Stimulated activated CD8-positive, alpha-beta memory T cell treated with anti-CD3 and anti-CD28 coated beads, Interleukin-15, amount 100 ng/mL, for 1 hour (primary cell): ENCODE measurements around the gene CHST11.

Experiments
- DNase-seq: peaks from one replicate; pipeline ENCODE4 v3.0.0-alpha.2; 2020; ENCODE audit warnings: low read depth

The CHST11 gene

DNA sequence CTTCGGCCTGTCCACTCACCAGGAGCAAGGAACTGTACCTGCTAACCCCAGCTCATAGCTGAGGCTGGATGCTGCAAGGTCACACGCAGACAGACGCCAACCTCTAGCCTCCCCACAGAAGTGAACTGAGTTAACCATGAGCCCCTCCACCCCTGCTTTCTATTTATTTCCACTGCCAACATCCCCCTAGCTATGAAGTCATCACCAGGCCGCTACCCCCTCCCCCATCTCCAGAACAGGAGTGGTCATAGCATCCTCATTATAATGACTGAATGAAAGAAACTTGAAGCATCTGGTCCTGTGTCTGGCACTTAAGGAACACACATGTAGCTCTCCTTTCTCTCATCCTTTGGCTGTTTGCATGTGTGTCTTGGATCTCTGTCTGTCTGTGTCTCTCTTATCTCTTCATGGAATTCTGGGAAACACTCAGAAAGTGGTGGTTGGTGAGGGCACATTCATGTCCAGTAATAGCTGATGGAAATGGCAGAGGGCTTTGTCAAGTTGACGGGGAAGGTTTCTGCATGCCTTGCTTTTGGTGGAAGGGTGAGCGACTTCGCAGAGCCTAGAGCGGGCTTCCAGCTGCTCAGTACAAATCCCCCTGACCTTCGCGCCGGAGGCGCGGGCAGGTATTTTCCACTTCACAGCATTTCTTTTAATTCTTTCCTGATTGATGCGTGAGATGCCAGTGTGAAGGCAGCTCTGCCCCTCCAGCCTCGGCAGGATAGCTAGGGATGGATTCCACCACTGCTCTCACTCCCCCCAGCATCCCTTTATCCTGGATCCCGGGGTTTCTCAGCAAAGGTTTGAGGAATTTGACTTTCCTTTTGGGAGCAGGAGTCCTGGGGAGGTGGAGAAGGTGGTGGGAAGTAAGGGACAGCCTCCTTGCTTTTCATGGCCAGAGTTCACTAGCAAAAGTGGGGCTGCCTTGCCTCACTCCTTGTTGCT is 198.2 kb downstream of the CHST11 start:
- no peak for DNase-seq

DNA sequence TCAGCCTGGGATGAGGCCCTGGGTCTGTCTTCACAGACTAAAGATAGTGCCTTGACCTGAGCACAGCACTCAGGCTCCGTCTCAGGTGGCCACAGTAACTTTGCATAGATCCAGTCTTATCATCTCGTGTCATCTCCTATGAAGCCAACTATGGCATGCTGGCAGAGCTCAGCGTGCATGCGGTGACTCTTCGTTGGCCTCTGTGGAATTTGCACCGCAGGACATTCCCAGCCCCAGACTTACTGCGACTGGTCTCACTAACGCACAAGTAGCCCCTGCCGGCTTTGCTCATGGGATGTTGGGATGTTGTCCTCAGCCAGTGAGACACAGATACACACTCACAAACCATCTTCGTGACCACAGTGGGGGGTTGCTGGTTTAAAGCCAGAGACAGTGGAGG is 199.6 kb downstream of the CHST11 start:
- DNase-seq, result no peak

DNA sequence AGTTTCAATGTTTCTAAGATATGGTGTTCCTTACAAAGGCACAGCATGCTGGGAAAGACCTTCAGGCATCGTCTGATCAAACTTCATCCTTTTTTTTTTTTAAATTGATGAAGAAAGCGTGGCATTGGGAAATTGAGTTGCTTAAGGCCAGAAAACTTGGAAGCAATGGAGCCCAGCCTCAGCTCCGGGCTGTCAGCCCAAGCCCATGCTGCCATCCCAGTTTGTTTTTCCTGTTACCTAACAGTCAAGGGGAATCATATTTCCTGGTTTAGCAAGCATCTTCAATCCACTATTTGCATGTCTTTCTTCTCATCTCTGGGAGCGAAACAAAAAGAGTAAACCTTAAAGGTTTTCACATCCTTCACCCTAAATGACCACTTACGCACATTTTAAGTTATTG is 200.2 kb downstream of the CHST11 start:
- DNase-seq, result no peak

DNA sequence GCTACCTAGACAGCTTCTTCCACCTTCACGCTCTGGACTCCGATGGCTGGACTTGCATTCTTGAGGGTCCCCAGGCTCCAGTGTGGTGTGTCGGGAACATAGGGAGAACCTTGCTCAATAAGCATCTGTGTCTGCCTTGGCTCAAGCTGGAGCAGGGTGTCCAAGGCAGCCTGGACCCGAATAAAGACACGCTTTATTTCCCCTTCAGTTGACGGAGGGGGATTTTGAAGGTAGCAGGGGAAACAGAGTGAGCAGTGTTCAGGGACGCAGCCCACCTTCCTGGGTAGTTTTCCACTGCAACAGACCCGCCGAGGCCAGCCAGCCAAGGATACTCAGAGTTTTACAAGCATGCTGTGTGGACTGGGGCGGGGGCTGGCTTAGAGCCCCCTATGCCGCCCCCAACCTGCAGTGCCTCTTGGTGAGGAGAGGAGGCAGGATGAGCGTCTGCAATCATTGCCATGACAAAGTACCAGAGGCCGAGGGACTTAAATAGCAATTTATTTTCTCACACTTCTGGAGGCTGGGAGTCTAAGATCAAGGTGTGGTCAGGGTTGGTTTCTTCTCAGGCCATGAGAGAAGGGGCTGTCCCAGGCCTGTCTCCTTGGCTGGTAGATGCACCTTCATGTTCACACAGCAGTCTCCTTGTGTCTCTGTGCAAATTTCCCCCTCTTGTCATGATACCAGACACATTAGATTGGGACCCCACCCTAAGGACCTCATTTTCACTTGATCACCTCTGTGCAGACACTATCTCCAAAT is 201.2 kb downstream of the CHST11 start:
- no peak for DNase-seq

DNA sequence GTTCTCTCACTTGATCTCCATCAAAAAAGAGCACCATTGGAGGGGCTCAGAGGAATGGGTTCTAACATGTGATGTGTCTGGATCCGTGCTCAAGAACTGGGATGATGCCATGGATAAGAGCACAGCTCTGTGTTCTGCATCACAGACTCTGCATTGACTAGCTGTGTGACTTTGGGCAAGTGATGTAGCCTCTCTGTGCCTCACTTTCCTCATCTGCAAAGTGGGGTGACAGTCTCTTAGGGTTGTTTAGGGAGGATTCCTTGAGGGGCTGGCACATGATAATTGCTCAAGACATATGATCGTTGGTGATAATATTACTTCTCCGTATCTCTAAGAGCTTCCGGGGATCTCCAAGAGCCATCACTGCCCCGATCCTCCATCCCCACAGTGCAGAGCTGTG is 202.3 kb downstream of the CHST11 start:
- no peak for DNase-seq

DNA sequence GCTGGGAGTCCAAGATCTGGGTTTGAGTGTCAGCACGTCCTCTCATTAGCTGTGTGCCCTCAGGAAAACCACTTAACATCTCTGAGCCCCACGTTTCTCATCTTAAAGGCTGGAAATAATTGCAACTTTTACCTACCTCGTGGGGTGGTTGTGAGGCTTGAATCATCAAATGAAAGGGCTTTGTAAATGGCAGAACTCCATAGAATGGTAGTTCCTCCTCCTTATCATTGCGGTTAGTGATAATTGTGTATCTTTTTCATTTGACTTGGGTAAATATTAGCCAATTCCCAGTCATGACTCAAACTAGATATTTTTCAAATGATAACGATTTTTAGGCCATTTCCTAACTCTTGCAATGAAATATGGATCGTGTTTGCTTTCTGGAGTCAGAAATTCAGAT is 205.5 kb downstream of the CHST11 start:
- no peak for DNase-seq

DNA sequence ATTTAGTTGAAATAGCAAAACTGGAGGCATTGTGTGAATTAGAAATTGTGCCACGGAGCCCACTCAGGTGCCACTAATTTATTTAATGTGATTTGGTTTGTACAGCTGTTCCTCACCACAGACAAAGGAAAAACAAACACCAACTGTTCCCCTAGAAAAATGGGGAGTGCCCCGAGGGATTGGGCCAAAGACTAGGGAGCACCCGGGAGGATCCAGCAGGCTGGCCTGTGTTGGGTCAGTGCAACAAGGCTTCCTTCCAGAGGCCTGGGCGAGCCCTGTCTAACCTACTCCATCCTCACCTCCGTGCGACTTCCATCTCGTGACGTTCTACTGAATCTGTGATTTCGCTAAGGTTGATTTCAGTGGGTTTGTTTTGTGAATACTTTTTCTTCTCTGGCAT is 206.2 kb downstream of the CHST11 start:
- no peak for DNase-seq

DNA sequence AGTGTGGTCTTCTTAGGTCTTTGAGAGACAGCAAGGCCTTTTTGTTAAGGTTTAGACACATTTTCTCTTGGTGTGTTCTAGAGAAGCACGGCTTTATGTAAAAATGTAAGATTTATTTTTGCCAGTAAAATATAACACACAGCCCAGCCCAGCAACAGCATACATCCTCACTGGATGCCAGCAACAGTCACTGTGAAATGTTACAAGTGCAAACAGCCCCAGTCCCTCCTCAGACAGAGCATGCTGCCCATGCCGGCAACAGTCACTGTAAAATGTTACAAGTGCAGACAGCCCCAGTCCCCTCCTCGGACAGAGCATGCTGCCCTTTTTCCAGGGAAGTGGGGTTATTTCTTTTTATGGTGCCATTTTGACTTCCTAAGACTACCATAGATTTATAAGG is 207.6 kb downstream of the CHST11 start:
- no peak for DNase-seq

DNA sequence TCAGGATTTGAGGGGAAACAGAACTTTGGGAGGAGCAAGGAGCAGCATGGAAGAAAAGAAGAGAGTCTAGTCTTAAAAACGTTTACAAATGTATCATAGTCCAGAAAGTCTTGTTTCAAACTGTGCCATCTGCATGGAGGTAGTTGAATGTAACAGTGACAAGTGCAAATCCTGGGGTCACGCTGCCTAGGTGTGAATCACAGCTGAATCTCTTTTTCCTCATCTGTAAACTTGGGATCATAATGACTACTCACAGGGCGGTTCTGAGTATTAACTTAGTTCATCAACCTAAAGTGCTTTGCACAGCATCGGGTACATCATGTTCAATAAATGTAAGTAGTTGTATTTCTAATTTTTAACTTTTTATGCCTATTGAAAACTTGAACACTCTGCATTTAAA is 208.5 kb downstream of the CHST11 start:
- DNase-seq, result no peak

DNA sequence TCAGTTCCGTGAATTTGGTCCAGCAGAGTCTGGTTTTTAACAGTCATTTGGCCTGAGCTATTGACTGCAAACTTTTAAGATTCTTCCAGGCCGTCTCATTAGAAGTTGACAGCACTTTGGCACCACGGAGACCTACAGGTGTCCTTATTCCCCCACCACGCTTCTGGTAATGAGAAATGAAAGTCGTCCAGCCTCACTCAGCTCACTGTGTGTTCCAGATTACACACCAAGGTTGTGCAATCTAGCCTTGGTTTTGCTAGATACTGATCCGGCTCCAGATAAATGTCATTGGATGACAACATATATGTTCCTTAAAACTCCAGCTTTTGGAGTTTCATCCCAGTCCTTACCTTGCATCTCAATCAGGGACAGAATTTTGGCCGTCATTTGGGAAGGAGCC is 210.4 kb downstream of the CHST11 start:
- DNase-seq, result no peak

DNA sequence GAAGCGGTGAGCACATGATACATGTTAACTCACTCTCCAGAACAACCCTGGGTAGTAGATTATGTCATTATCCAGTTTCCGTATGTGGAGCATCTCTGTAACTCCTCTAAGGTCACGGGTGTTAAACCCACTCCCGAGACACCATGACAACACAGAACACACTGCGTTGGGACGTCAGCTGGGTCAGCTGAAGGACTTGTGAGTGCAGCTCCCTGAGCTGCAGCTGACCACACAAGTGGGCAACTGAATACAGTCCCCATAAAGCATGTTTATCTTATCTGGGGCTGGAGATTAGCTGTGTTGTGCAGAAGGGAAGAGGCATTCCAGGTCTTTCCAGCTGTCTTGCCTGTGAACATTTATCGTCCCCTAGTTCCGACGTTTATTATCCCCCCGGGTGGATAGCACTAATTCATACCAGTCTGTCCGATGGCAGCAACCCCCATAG is 211.5 kb downstream of the CHST11 start:
- no peak for DNase-seq

DNA sequence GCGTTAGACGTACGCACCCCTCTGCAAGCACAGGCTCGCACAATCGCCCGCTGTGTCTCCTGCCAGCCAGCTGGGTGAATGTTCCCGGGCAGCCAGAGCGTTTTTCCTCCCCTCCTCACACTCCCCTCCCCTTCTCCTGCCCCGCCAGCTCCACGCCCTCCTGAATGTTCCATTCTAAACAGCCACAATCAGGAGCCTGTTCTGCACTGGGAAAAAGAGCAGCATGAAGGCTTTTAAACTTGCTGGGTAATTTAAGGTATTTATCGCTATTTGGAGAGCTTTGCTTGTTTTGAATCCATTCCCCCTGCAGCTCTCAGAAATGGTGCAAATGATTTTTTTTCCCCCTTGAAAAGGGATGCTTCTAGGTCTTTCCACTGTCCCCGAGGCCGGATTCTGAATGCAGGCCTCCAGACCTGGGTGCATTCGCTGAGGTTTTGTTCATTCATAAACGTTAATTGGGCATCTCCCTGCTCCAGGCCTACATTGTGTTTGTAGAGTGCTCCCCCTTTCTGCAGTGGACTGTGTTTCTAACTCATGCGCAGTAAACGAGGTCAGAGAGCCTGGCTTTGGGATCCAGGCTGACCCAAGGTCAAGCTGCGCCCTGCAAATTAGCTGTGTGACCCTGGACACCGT is 212.5 kb downstream of the CHST11 start:
- DNase-seq, result no peak

DNA sequence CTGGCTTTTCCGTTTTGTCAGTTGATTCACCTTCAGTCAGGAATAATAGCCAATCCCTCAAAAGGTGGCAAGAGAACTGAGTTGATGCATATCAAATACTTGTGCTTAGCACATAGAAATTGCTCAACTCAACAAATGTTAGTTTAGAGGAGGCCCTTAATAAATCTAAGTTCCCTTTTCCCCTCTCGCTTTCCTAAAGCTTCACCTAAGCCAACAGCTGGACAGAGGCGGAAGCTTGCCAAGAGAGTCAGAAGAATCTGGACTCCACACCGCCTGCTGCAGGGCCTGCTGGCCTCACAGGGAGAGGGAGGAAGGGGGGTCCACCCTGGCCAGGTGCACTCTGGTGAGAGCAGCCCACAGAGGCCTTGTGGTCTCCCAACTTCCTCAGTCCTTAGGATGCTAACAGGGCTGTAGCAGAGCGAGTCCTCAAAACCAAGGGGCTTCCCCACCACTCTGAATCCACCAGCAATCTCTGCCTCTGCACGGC is 213.1 kb downstream of the CHST11 start:
- DNase-seq, result no peak

DNA sequence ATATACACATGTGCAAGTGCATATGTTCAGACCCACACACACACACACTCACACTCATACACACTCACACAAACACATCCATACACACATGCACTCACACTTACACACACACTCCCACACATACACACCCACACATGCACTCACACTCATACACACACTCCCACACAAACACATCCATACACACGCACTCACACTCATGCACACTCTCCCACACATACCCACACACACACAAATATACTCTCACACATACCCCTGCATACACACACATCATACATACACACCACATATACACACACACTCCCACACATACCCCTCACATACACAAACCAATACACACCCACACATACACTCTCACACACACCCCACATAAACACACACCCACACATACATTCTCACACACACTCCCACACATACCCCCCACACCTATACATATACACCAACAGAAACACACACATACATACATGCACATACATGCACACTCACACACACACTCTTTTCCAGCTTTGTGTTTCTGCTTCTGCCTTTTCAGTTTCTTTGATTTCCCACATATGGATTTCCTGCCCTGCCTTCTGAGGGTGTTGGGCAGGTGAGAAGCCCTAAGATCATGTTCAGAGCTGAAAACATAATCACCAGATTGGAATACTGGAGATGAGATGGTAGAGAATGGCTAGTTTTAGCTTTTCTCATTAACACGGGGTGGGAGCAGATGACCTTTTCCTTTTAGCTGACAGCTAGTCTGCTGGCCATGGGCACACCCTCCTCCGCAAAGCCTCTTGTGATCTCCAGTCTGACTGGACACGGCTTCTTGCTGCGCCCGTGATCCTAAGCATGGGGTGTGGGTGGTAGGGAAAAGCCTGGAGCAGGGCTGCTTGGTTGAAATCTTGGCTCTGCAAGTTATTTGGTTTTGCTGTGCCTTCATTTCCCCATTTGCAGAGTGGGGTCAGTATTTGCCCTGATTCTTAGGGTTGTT is 214.0 kb downstream of the CHST11 start:
- no peak for DNase-seq

DNA sequence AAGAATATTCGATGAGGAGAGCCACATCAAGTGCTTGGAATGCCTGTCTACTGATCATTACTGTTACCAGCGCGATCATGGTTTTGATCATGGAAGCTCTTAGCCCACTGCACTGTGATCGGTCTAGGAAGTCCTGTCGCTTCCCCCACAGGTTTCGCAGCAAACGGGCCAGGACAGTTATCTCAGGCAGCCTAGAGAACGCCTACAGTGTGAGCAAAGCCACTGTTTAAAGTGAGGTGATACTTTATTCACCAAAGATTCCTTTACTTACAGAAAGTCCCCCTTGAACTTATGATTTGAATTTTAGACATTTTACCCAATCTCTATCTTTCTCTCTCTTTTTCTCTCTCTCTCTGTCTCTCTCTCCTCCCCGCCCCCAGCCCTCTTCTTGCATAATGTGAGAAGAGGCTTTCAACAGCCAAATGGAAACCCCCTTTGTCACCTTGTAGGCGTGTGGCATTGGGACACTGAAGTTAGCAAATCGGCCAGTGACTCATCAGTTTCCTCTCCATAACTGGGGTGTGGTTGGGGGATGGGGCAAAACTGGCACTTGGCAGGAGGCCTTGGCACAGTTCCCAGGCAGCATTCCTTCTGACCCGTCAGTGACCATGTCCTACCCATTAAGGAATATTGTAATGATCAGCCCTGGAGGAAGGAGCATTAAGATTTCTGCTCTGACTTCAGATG is 214.8 kb downstream of the CHST11 start:
- peak; percentile 49 for DNase-seq

DNA sequence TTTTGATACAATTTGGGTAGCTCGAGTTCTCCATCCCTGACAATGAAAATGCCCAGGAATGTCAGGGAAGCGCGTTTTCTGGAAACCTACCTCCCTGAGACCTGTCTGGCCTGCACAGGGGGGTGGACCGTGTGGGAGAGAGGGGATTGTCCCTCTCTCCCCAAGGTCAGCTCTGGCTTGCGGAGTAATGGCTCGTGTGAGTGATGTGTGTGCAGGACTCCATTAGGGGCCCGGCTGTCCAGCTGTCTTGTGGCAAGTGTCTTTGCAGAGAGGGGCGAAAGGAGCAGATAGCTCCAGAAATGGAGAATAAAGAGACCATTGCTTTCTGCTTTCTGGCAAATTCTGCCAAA is 215.3 kb downstream of the CHST11 start:
- no peak for DNase-seq

DNA sequence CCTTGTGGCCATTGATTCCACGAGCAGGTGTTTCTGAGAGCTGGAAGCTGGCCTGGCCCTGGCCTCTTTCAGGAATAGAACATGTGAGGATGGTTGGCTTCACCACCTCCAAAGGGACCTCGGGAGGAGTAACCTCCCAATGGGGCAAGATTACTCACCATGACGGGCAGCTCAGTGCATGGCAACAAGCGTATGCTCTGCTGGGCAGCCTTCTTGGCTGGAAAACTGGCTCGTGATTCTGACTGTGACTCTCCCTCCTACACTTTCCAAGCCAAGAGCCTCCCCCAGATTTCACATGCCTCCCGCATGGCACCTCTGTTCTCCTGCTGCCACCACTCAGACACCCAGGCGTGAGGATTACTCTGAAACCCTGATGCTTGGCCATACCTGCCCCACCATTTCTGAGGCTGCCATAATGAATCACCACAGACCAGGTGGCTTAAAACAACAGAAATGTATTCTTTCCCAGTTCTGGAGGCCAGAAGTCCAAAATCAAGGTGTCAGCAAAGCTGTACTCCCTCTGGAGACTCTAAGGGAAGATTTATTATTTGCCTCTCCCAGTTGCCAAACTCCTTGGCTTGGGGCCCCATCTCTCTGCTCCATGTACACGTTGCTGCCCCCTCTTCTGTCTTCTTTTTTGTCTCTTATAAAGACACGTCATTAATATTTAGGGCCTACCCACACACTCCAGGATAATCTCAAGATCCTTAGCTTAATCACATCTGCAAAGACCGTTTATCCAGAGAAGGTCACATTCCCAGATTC is 215.9 kb downstream of the CHST11 start:
- DNase-seq, result no peak

DNA sequence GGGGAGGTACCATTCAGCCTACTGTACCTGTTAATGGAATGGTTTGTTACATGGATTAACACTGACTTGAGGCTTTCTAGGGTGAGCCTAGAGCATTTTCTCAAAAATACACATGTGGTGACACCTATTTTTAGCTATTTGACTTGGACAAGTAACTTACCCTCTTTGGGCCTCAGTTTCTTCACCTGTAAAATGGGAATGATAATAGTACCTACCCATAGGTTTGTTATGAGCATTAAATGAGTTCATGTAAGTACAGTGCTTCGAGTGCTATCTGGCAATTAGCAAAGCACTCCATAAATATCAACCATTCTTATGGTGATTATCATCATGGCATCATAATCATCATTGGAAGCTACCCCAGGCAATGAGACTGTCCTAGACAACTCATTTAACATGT is 216.5 kb downstream of the CHST11 start:
- no peak for DNase-seq

DNA sequence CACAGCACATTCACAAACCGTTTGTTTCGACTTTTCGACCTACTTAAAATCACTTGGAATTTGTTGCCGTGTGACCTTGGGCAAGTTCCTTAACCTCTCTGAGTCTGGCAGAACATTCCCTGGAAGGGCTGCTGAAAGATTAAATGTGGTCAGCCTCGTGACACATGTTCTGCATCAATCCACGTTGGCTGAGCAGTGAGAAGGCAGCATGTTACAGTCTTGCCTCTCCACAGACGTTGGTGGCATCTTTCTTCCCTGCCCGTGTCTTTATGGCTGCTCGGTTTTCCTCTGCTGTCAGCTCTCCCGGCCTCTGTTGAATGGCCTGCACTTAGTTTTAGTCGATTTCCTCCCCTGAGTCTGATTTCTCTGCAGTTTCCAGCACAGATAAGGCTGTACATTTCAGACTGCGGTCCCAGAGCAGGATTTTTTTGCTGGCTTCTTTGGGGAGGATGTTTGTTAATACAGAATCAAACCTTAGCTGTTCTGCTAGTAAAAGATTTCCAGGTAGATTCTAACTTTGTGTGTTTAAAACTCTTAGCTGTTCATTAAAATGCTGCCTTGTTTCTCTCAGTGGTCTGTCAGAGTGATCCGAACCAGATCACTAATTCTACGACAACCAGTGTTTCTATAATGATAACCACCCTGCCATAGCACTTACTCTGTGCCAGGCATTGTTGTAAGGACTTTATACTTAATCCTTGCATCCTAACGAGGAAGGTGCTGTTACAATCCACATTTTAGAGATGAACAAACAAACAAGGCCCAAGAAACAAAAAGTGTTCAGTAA is 217.1 kb downstream of the CHST11 start:
- no peak for DNase-seq
